D721Med (cell line): ENCODE results near the gene CLCA1.

Experiments
- DNase-seq: peaks from one replicate; pipeline ENCODE4 v3.0.0; 2011; ENCODE audit warnings: low spot score; ENCODE audit not compliant: insufficient read length
- FAIRE-seq: peaks from 2 replicates; lab custom pipeline; 2011; peaks lifted over from hg19 to GRCh38; lab: Jason Lieb, UNC
- CTCF ChIP-seq: IDR thresholded peaks from 2 replicates; pipeline ENCODE4 v1.5.1; 2012; ENCODE audit warnings: mild to moderate bottlenecking, control low read depth; ENCODE audit not compliant: insufficient read depth; ENCODE audit errors: missing control alignments

Gene CLCA1

GRCh38 chr1:86508583-86508969 lies 39.8 kb downstream of the CLCA1 start:
- no peak for TF ChIP-seq CTCF
- no peak for FAIRE-seq
- no peak for DNase-seq

- peak; percentile 12 for TF ChIP-seq CTCF
- FAIRE-seq (no peak), DNase-seq (no peak)
These were observed 46.9 kb downstream of the CLCA1 start for GRCh38 chr1:86515597-86515996.

- DNase-seq (no peak), FAIRE-seq (no peak)
- no peak for TF ChIP-seq CTCF
These were observed 47.6 kb downstream of the CLCA1 start for GRCh38 chr1:86516335-86516734.

GRCh38 chr1:86517336-86517735 lies 48.6 kb downstream of the CLCA1 start:
- DNase-seq = no peak
- no peak for FAIRE-seq
- TF ChIP-seq CTCF = no peak

GRCh38 chr1:86520789-86521521 lies 52.2 kb downstream of the CLCA1 start:
- no peak for DNase-seq
- no peak for TF ChIP-seq CTCF
- no peak for FAIRE-seq

- no peak for TF ChIP-seq CTCF
- no peak for DNase-seq
- no peak for FAIRE-seq
These were observed 52.8 kb downstream of the CLCA1 start for GRCh38 chr1:86521522-86521891.

GRCh38 chr1:86522240-86522639 lies 53.5 kb downstream of the CLCA1 start:
- DNase-seq (no peak), FAIRE-seq (no peak)
- TF ChIP-seq CTCF = no peak
